HepG2 (cell line): ENCODE measurements around the gene SMC6. TPM values are rescaled to one million over a fixed set of nuclear protein-coding genes. Genes with fewer than 3 reads are reported as not detected.
A peak's percentile ranks its signal among the peaks of the same experiment; 100 is the strongest.

Experiments used
- ARNT2 ChIP-seq: sonication (generic); formaldehyde crosslinking; IDR thresholded peaks from 2 replicates; pipeline ENCODE4 v1.8.0; 2022; ENCODE audit warnings: mild to moderate bottlenecking, low read depth, missing genetic modification reagents, moderate library complexity
- ATM ChIP-seq: fragments of 450-650 bp; IDR thresholded peaks from 2 replicates; pipeline ENCODE4 v1.7.1; 2017; ENCODE audit warnings: mild to moderate bottlenecking, borderline replicate concordance
- ETS1 ChIP-seq: sonication (generic); formaldehyde crosslinking; IDR thresholded peaks from 2 replicates; pipeline ENCODE4 v1.4.0; 2020; ENCODE audit warnings: missing genetic modification reagents
- HMGA1 ChIP-seq: sonication (generic); formaldehyde crosslinking; conservative IDR thresholded peaks from 2 replicates; pipeline ENCODE4 v1.4.0; 2020; ENCODE audit warnings: missing genetic modification reagents
- KDM2A ChIP-seq: sonication (generic); formaldehyde crosslinking; IDR thresholded peaks from 2 replicates; pipeline ENCODE4 v1.4.0; 2020; ENCODE audit warnings: low read depth, missing genetic modification reagents, borderline replicate concordance
- PAF1 ChIP-seq: IDR thresholded peaks from 2 replicates; pipeline ENCODE4 v1.6.1; 2016; ENCODE audit warnings: missing genetic modification reagents, missing compliant biosample characterization
- PATZ1 ChIP-seq: sonication (generic); formaldehyde crosslinking; IDR thresholded peaks from 2 replicates; pipeline ENCODE4 v1.4.0; 2020; ENCODE audit warnings: missing genetic modification reagents
- POLR2AphosphoS2 ChIP-seq: IDR thresholded peaks from 2 replicates; pipeline ENCODE4 v1.6.1; 2011; ENCODE audit warnings: low read depth, low read length, improper control_type of control experiment
- RXRA ChIP-seq: sonication (generic); formaldehyde crosslinking; IDR thresholded peaks from 2 replicates; pipeline ENCODE4 v1.5.1; 2020; ENCODE audit warnings: missing genetic modification reagents
- THAP7 ChIP-seq: sonication (generic); formaldehyde crosslinking; IDR thresholded peaks from 2 replicates; pipeline ENCODE4 v1.8.1; 2023; ENCODE audit warnings: mild to moderate bottlenecking, missing genetic modification reagents
- ZNF768 ChIP-seq: sonication (generic); formaldehyde crosslinking; IDR thresholded peaks from 2 replicates; pipeline ENCODE4 v1.4.0; 2020; ENCODE audit warnings: missing genetic modification reagents
- ZNF776 ChIP-seq: sonication (generic); formaldehyde crosslinking; IDR thresholded peaks from 2 replicates; pipeline ENCODE4 v1.4.0; 2020; ENCODE audit warnings: mild to moderate bottlenecking, missing genetic modification reagents
- polyA plus RNA-seq, 8 experiments: library from polyadenylated mRNA; depleted of rRNA in 3 of 8; stranded (reverse) in 7 of 8; unstranded in 1 of 8; fragments of >200 nt; fragmentation: Illumina TruSeq in 4 of 8; extraction: Trizol in 4 of 8; gene quantifications; 2 replicates each; pipeline versions ENCODE4 v1.2.1 to v1.2.3, GENCODE V29; 2011 to 2016; ENCODE audit warnings: low read depth in 4 of 8, missing spikeins in 1 of 8, mixed read lengths in 1 of 8; ENCODE audit not compliant: insufficient read depth in 1 of 8
- total RNA-seq, 5 experiments: library from RNA; depleted of rRNA; stranded (reverse); fragments of >200 nt; fragmentation: Illumina TruSeq; extraction: Trizol; gene quantifications; 2 replicates each; pipeline ENCODE4 v1.2.3, GENCODE V29; 2016; ENCODE audit warnings: low read depth in 1 of 5
- TF ChIP-seq, protein P1 (sequence below): sonication (generic); formaldehyde crosslinking; IDR thresholded peaks from 2 replicates; pipeline ENCODE4 v1.5.0; 2020; ENCODE audit warnings: missing genetic modification reagents
- TF ChIP-seq, protein P2 (sequence below): IDR thresholded peaks from 2 replicates; pipeline ENCODE4 v1.6.1; 2016; ENCODE audit warnings: low read depth, missing genetic modification reagents, missing compliant biosample characterization

The SMC6 gene
- total and polyA plus RNA-seq, 2 of the 13 experiments (the other 11 are each of a cell fraction or from before 2014, with no cell fraction given) = 18.9 to 55.3 TPM

- TF ChIP-seq ETS1 (CRISPR knock-in tag) = no peak
- no peak; the same call in 1 of the 2 replicates for TF ChIP-seq RXRA (CRISPR knock-in tag)
- no peak for TF ChIP-seq PAF1
- no peak for TF ChIP-seq HMGA1 (CRISPR knock-in tag)
- TF ChIP-seq ARNT2 = no peak; the same call in 1 of the 2 replicates
- no peak for TF ChIP-seq ZNF776 (CRISPR knock-in tag)
- TF ChIP-seq, protein P1, sequence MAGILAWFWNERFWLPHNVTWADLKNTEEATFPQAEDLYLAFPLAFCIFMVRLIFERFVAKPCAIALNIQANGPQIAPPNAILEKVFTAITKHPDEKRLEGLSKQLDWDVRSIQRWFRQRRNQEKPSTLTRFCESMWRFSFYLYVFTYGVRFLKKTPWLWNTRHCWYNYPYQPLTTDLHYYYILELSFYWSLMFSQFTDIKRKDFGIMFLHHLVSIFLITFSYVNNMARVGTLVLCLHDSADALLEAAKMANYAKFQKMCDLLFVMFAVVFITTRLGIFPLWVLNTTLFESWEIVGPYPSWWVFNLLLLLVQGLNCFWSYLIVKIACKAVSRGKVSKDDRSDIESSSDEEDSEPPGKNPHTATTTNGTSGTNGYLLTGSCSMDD (CRISPR knock-in tag) = no peak
- TF ChIP-seq PATZ1 = no peak; the same call in 1 of the 2 replicates
- no peak for TF ChIP-seq POLR2AphosphoS2
- TF ChIP-seq THAP7 = peak; percentile 11; the same call in 1 of the 2 replicates
- no peak; the same call in 1 of the 2 replicates for TF ChIP-seq KDM2A (CRISPR knock-in tag)
- no peak for TF ChIP-seq ATM
- peak; percentile 52; the same call in 1 of the 2 replicates for TF ChIP-seq ZNF768 (CRISPR knock-in tag)
- TF ChIP-seq, protein P2, sequence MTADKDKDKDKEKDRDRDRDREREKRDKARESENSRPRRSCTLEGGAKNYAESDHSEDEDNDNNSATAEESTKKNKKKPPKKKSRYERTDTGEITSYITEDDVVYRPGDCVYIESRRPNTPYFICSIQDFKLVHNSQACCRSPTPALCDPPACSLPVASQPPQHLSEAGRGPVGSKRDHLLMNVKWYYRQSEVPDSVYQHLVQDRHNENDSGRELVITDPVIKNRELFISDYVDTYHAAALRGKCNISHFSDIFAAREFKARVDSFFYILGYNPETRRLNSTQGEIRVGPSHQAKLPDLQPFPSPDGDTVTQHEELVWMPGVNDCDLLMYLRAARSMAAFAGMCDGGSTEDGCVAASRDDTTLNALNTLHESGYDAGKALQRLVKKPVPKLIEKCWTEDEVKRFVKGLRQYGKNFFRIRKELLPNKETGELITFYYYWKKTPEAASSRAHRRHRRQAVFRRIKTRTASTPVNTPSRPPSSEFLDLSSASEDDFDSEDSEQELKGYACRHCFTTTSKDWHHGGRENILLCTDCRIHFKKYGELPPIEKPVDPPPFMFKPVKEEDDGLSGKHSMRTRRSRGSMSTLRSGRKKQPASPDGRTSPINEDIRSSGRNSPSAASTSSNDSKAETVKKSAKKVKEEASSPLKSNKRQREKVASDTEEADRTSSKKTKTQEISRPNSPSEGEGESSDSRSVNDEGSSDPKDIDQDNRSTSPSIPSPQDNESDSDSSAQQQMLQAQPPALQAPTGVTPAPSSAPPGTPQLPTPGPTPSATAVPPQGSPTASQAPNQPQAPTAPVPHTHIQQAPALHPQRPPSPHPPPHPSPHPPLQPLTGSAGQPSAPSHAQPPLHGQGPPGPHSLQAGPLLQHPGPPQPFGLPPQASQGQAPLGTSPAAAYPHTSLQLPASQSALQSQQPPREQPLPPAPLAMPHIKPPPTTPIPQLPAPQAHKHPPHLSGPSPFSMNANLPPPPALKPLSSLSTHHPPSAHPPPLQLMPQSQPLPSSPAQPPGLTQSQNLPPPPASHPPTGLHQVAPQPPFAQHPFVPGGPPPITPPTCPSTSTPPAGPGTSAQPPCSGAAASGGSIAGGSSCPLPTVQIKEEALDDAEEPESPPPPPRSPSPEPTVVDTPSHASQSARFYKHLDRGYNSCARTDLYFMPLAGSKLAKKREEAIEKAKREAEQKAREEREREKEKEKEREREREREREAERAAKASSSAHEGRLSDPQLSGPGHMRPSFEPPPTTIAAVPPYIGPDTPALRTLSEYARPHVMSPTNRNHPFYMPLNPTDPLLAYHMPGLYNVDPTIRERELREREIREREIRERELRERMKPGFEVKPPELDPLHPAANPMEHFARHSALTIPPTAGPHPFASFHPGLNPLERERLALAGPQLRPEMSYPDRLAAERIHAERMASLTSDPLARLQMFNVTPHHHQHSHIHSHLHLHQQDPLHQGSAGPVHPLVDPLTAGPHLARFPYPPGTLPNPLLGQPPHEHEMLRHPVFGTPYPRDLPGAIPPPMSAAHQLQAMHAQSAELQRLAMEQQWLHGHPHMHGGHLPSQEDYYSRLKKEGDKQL = no peak
Observed at GRCh38 chr2:17753803-17754663, at the start of gene SMC6, which contains the start of gene GEN1 (continued).
